ENCODE data around the gene COX6B2.
A peak's percentile ranks its signal among the peaks of the same experiment; 100 is the strongest.

COX6B2 gene

GRCh38 chr19:55370305-55370988, 15.9 kb upstream of the COX6B2 start, which contains the start of gene IL11:
Gene IL11, minus strand, starts transcription at chr19:55370463. Its CDS starts 153 bp downstream, at chr19:55370310.
- 0 out of 2 replicates have a peak within 1 kb of the TSS, but pooled peaks have one; percentile 4 for H3K27ac ChIP-seq
- no peak for TF ChIP-seq CTCF (IDR thresholded peaks at IDR 0.05)
- TF ChIP-seq ZFX (IDR thresholded peaks at IDR 0.05; ENCODE audit: borderline replicate concordance) = no peak

- H3K27ac ChIP-seq = no peak overlapping the region
- no peak for TF ChIP-seq ZFX (IDR thresholded peaks at IDR 0.05; ENCODE audit: borderline replicate concordance)
- no peak for TF ChIP-seq CTCF (IDR thresholded peaks at IDR 0.05)
Observed at GRCh38 chr19:55369653-55370304, 15.3 kb upstream of the COX6B2 start.

- no peak for TF ChIP-seq ZFX (IDR thresholded peaks at IDR 0.05; ENCODE audit: borderline replicate concordance)
- TF ChIP-seq CTCF (IDR thresholded peaks at IDR 0.05) = no peak
- H3K27ac ChIP-seq = 0 out of 2 replicates have a peak overlapping the region, but pooled peaks have one; percentile 4
Observed at GRCh38 chr19:55368701-55369563, 14.4 kb upstream of the COX6B2 start.

- no peak overlapping the region for H3K27ac ChIP-seq
- no peak for TF ChIP-seq CTCF (IDR thresholded peaks at IDR 0.05)
- TF ChIP-seq ZFX (IDR thresholded peaks at IDR 0.05; ENCODE audit: borderline replicate concordance) = no peak
Observed at GRCh38 chr19:55368106-55368505, 13.6 kb upstream of the COX6B2 start.

- no peak overlapping the region for H3K27ac ChIP-seq
- no peak for TF ChIP-seq ZFX (IDR thresholded peaks at IDR 0.05; ENCODE audit: borderline replicate concordance)
- TF ChIP-seq CTCF (IDR thresholded peaks at IDR 0.05) = no peak
Observed at GRCh38 chr19:55366790-55367189, 12.3 kb upstream of the COX6B2 start.

- no peak overlapping the region for H3K27ac ChIP-seq
- TF ChIP-seq ZFX (IDR thresholded peaks at IDR 0.05; ENCODE audit: borderline replicate concordance) (no peak), CTCF (IDR thresholded peaks at IDR 0.05) (no peak)
Observed at GRCh38 chr19:55365964-55366363, 11.4 kb upstream of the COX6B2 start.

Data from 22Rv1 (cell line).